ENCODE data around the gene ASCL2. TPM values are rescaled to one million over a fixed set of nuclear protein-coding genes. Genes with fewer than 3 reads are reported as not detected.

Gene ASCL2
- total and polyA plus RNA-seq, 2 of the 4 experiments (the other 2 are of a cell fraction), result not detected

GRCh38 chr11:2314525-2315394, 44.4 kb upstream of the ASCL2 start:
- intact Hi-C loops (cut with micrococcal nuclease) (no loop called here), in situ Hi-C loops (cut with MboI; ENCODE audit: low sequenced_read_pairs) (loop anchor here (5.0 kb wide), 1 partner anchor 103 kb away; no protein-coding TSS in a partner anchor), dilution Hi-C loops (cut with HindIII; ENCODE audit: low sequenced_read_pairs, unreplicated experiment) (no loop called here)
- no peak overlapping the region for H2BK15ac ChIP-seq (ENCODE audit: low read depth, low read length)
- peak overlapping the region; percentile 3; the same call in 1 of the 2 replicates for H3K4me2 ChIP-seq (ENCODE audit: low read depth, low read length)
- peak overlapping the region; percentile 24; the same call in 1 of the 2 replicates for H2BK20ac ChIP-seq (ENCODE audit: low read depth, low read length)
- H3K9me1 ChIP-seq (ENCODE audit: insufficient read depth, low read length), result peaks cover 6% of the 10 kb centered on the region; the same call in 1 of the 2 replicates
- peak overlapping the region; percentile 58 for H2AK5ac ChIP-seq (ENCODE audit: low read depth, low read length)
- ChIA-PET POLR2A (ENCODE audit: unreplicated experiment) (no interaction called here), CTCF (no interaction called here)
- H3K23ac ChIP-seq (ENCODE audit: low read depth, low read length), result no peak overlapping the region
- peak overlapping the region; percentile 88 to 95 for H4K8ac ChIP-seq (ENCODE audit: low read depth in 2 of 2, low read length in 2 of 2)
- no peak overlapping the region for H3K9ac ChIP-seq (ENCODE audit: low read depth, low read length)
- 11% methylated on average over 2 of the region's 16 CpGs; no CpG with 5 or more reads in 1 of the 2 experiments for WGBS, 2 experiments (ENCODE audit: extremely low coverage in 2 of 2, insufficient read length in 1 of 2)
- H2BK5ac ChIP-seq (ENCODE audit: low read depth, low read length, poor library complexity, severe bottlenecking), result no peak overlapping the region
- peak overlapping the region; percentile 94 for H4K5ac ChIP-seq (ENCODE audit: low read depth, low read length)
- H3K79me1 ChIP-seq (ENCODE audit: low read depth in 1 of 2, low read length in 2 of 2), result no peaks in the 10 kb centered on the region
- BruUV-seq (replicated peaks), result no TSS peak
- H4K20me1 ChIP-seq (ENCODE audit: insufficient read depth, low read length), result no peaks in the 10 kb centered on the region
- peak overlapping the region; percentile 55; the same call in 1 of the 2 replicates for H3K18ac ChIP-seq (ENCODE audit: low read depth, low read length)
- ATAC-seq (ENCODE audit: low read depth) (peak; percentile 82), DNase-seq (peak; percentile 60)
- H2AFZ ChIP-seq (replicated peaks; ENCODE audit: low read length, poor library complexity), result peak overlapping the region; percentile 86
- peaks cover 3% of the 10 kb centered on the region; the same call in 1 of the 2 replicates for H3K27me3 ChIP-seq (ENCODE audit: control insufficient read depth, insufficient read depth, low read length)
- H3K9me3 ChIP-seq (ENCODE audit: control insufficient read depth, insufficient read depth, low read length), result no peaks in the 10 kb centered on the region; the same call in 1 of the 2 replicates
- peaks cover 20% of the 10 kb centered on the region for H3K4me1 ChIP-seq (ENCODE audit: control insufficient read depth, insufficient read depth, low read length)
- H4K91ac ChIP-seq (ENCODE audit: insufficient read depth, low read depth, low read length), result peak overlapping the region; percentile 62; the same call in 1 of the 2 replicates
- 0 out of 2 replicates have a peak overlapping the region, but pooled peaks have one; percentile 66 for H3K14ac ChIP-seq (replicated peaks; ENCODE audit: low read depth, low read length)
- H3K4me3 ChIP-seq (ENCODE audit: insufficient read depth, low read depth, low read length), result no peak overlapping the region
- H3K4ac ChIP-seq (ENCODE audit: low read depth, low read length), result peak overlapping the region; percentile 75
- no peak overlapping the region for H3K56ac ChIP-seq (ENCODE audit: extremely low read depth, insufficient read depth, low read length)
- H3K36me3 ChIP-seq (ENCODE audit: control insufficient read depth, insufficient read depth, low read length), result no peaks in the 10 kb centered on the region
- peak overlapping the region; percentile 53; the same call in 1 of the 2 replicates for H3K27ac ChIP-seq (ENCODE audit: insufficient read depth, low read length)
- peak overlapping the region; percentile 93 for H2AK9ac ChIP-seq (replicated peaks; ENCODE audit: low read depth, low read length, poor library complexity)
- no peak for TF ChIP-seq RAD21 (IDR thresholded peaks at IDR 0.05; ENCODE audit: low read length)
- TF ChIP-seq MAZ (IDR thresholded peaks at IDR 0.05; ENCODE audit: borderline replicate concordance, low read depth, low read length), result peak; percentile 18; the same call in 1 of the 2 replicates
- peak overlapping the region; percentile 40; the same call in 1 of the 2 replicates for H2BK120ac ChIP-seq (ENCODE audit: low read depth, low read length)

Data from IMR-90 (cell line).